ENCODE data around the gene AHNAK2.

- TF ChIP-seq CTCF (conservative IDR thresholded peaks at IDR 0.05 in 1 of 2, IDR thresholded peaks at IDR 0.05 in 1 of 2; ENCODE audit: low read depth in 1 of 2, low read length in 2 of 2) (no peak), EZH2 (IDR thresholded peaks at IDR 0.05; ENCODE audit: low read length, missing control alignments) (no peak)
Measured at GRCh38 chr14:104993306-104993705, 15.1 kb upstream of the AHNAK2 start.

Data from fibroblast of lung (primary cell).